ENCODE measurements around the gene MARCHF2.

MARCHF2 gene, protein sequence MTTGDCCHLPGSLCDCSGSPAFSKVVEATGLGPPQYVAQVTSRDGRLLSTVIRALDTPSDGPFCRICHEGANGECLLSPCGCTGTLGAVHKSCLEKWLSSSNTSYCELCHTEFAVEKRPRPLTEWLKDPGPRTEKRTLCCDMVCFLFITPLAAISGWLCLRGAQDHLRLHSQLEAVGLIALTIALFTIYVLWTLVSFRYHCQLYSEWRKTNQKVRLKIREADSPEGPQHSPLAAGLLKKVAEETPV

DNA sequence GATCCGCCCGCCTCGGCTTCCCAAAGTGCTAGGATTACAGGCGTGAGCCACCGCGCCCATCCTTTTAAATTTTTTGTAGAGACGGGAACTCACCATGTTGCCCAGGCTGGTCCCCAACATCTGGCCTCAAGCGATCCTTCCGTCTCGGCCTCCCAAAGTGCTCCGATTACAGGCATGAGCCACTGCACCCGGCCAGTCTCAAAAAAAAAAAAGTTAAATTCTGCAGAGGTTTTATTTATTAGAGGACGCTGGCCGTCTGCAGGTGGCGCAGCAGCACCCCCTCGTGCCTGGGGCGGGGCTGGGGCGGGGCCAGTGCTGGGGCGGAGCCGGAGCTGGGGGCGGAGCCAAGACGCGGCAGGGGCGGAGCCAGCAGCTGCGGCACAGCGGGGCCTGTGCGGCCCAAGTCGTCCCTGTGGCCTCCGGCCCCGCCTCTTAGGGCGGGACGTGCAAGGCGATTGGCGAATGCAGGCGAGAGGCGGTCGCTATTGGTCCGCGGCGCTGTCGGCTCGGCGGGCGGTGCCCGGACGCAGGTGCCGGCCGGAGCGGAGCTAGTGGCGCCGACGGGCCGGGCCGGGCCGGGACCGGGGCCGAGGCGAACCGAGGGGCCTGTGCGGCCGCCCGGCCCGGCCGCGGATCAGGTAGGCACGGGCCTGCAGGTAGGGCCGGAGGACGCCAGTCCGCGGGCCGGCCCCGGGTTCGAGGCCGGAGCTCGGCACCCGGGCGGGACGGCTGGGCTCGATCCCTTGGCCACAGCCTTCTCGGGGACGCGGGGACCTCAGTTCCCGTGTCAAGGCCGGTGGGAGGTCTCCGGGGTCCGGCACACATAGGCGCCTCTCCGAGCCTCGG lies at the start of gene MARCHF2:
Gene MARCHF2 (plus strand): TSS at position 523 of the 846 bp plus-strand sequence. CDS start 8,536 bp downstream, outside the sequence.
- peak; percentile 88 for DNase-seq (ENCODE audit: low read depth)
- TF ChIP-seq, protein P1, sequence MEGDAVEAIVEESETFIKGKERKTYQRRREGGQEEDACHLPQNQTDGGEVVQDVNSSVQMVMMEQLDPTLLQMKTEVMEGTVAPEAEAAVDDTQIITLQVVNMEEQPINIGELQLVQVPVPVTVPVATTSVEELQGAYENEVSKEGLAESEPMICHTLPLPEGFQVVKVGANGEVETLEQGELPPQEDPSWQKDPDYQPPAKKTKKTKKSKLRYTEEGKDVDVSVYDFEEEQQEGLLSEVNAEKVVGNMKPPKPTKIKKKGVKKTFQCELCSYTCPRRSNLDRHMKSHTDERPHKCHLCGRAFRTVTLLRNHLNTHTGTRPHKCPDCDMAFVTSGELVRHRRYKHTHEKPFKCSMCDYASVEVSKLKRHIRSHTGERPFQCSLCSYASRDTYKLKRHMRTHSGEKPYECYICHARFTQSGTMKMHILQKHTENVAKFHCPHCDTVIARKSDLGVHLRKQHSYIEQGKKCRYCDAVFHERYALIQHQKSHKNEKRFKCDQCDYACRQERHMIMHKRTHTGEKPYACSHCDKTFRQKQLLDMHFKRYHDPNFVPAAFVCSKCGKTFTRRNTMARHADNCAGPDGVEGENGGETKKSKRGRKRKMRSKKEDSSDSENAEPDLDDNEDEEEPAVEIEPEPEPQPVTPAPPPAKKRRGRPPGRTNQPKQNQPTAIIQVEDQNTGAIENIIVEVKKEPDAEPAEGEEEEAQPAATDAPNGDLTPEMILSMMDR (IDR thresholded peaks at IDR 0.05; ENCODE audit: control insufficient read depth, insufficient read depth, low read depth, low read length, missing control alignments) = peak; percentile 56
- peak within 1 kb of the TSS; percentile 74 for H3K4me3 ChIP-seq (ENCODE audit: control insufficient read depth, low read depth, low read length)

DNA sequence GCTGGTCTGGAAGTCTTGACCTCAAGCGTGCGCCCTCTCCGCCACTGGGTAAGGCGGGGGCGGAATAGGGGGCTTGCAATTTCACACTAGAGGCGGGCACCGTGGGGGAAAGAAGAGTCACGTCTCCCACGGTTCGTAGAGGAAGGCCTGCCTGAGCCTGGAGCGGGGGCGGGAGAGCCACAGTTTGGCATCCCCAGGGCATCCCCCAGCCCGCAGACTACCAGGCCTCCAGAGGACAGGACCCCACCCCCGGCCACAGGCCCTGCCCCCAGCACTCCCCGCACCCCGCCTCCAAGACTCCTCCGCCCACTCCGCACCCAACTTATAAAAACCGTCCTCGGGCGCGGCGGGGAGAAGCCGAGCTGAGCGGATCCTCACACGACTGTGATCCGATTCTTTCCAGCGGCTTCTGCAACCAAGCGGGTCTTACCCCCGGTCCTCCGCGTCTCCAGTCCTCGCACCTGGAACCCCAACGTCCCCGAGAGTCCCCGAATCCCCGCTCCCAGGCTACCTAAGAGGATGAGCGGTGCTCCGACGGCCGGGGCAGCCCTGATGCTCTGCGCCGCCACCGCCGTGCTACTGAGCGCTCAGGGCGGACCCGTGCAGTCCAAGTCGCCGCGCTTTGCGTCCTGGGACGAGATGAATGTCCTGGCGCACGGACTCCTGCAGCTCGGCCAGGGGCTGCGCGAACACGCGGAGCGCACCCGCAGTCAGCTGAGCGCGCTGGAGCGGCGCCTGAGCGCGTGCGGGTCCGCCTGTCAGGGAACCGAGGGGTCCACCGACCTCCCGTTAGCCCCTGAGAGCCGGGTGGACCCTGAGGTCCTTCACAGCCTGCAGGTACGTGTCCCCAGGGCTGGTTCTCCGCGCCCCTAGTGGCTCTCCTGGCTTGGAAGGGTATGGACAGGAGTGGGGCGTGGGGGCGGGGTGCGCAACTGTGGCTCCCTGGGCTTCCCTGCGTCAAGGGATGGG lies 49.0 kb upstream of the MARCHF2 start, which contains the start of gene ANGPTL4:
Gene ANGPTL4 (plus strand): TSS at position 353 of the 969 bp plus-strand sequence. CDS start 167 bp downstream, at position 520.
- DNase-seq (ENCODE audit: low read depth) = no peak
- TF ChIP-seq, protein P1 (IDR thresholded peaks at IDR 0.05; ENCODE audit: control insufficient read depth, insufficient read depth, low read depth, low read length, missing control alignments) = peak; percentile 15
- peak within 1 kb of the TSS; percentile 49 for H3K4me3 ChIP-seq (ENCODE audit: control insufficient read depth, low read depth, low read length)

DNA sequence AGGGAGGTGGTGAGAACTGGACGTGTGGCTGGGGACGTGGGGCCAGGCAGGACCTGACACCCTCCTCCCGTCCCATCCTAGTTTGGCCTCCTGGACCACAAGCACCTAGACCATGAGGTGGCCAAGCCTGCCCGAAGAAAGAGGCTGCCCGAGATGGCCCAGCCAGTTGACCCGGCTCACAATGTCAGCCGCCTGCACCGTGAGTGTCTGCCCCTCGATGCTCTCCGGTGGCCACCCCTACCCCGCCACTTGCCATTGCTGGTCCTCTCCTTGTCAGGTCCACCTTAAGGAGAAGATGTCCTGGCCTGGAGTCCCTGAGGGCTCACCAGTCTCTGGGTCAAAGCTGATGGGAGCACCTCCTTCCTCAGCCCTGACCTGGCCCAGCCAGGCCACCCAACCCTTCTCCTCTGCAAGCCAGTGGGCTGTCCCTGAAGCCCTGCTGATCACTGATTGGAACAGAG lies 47.0 kb upstream of the MARCHF2 start:
- TF ChIP-seq, protein P1 (IDR thresholded peaks at IDR 0.05; ENCODE audit: control insufficient read depth, insufficient read depth, low read depth, low read length, missing control alignments) = no peak
- no peak overlapping the region for H3K4me3 ChIP-seq (ENCODE audit: control insufficient read depth, low read depth, low read length)
- no peak for DNase-seq (ENCODE audit: low read depth)

DNA sequence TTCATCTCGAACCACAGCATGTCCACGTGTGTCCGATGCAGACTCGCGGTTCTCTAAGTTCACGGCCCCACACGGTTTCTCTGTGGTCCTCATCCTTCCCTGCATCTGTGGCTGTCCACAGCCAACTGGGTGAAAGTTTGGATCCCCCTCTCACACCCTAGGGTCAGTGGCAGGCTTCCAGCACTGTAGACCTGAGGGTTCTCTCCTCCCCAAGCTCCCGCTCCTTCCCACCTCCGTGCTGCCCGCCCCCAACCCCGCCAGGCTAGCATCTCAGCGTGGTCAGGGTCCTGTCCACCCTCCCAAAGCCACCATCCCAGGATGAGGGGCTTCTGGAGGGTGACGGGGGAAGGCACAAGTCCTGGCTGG lies 46.2 kb upstream of the MARCHF2 start:
- H3K4me3 ChIP-seq (ENCODE audit: control insufficient read depth, low read depth, low read length) = no peak overlapping the region
- no peak for DNase-seq (ENCODE audit: low read depth)
- TF ChIP-seq, protein P1 (IDR thresholded peaks at IDR 0.05; ENCODE audit: control insufficient read depth, insufficient read depth, low read depth, low read length, missing control alignments) = no peak

DNA sequence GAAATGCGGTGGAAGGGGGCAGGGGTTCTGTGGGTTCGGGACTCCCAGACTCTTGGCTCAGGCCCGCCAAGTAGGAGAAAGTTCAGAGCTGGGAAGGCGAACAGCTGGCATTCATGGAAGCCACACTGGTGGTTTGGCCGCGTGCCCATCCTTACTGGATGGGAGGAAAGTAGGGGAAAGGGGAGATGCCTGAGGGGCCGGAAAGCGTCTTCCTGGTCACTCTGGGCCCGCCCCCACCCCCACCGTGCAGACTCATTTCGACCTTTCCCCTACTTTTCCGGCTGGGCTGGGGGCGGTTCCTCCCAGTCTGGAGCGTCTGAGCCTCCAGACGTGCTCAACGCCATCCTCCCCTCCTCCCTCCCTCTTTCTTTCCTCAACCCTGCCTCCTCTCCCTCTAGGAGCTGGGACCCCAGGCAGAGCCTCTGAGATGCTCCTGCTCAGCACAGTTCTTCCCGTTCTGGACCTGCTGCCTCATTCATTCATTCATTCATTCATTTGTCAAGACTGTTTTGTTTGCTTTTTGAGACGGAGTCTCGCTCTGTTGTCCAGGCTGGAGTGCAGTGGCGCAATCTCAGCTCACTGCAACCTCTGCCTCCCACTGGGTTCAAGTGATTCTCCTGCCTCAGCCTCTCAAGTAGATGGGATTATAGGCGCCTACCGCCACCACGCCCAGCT lies 45.6 kb upstream of the MARCHF2 start:
- TF ChIP-seq, protein P1 (IDR thresholded peaks at IDR 0.05; ENCODE audit: control insufficient read depth, insufficient read depth, low read depth, low read length, missing control alignments) = no peak
- peak; percentile 92 for DNase-seq (ENCODE audit: low read depth)
- H3K4me3 ChIP-seq (ENCODE audit: control insufficient read depth, low read depth, low read length) = peak overlapping the region; percentile 3; the same call in 1 of the 2 replicates

All from AG09309 (cell line).